Activated CD4-positive, alpha-beta T cell treated with anti-CD3 and anti-CD28 coated beads, Interleukin-2, amount 50 U/mL, for 16 hours (primary cell): ENCODE results near the gene LGALS1.
"Not testable (repeated sequence)": the region's sequence is repeated elsewhere in the genome, so short reads cannot be mapped to it uniquely, and the experiment has no call there.

Experiments used
- DNase-seq: peaks from one replicate; pipeline ENCODE4 v3.0.0-alpha.2; 2020

LGALS1 gene

GRCh38 chr22:37639771-37640590, 35.5 kb upstream of the LGALS1 start:
- no peak for DNase-seq

- no peak for DNase-seq
Observed at GRCh38 chr22:37640591-37641560, 34.6 kb upstream of the LGALS1 start.

- DNase-seq: no peak
Observed at GRCh38 chr22:37641561-37641949, 33.9 kb upstream of the LGALS1 start.

GRCh38 chr22:37643225-37643847, 32.1 kb upstream of the LGALS1 start:
- peak; percentile 88 for DNase-seq

GRCh38 chr22:37647317-37647716, 28.1 kb upstream of the LGALS1 start:
- DNase-seq: no peak

GRCh38 chr22:37647928-37648327, 27.5 kb upstream of the LGALS1 start:
- no peak for DNase-seq

GRCh38 chr22:37650463-37651136, 24.8 kb upstream of the LGALS1 start:
- no peak for DNase-seq

GRCh38 chr22:37654563-37655251, 20.7 kb upstream of the LGALS1 start:
- no peak for DNase-seq

GRCh38 chr22:37655252-37655563, 20.2 kb upstream of the LGALS1 start:
- DNase-seq: no peak

- DNase-seq: not testable (repeated sequence)
Observed at GRCh38 chr22:37656583-37656982, 18.9 kb upstream of the LGALS1 start.

- DNase-seq: no peak
Observed at GRCh38 chr22:37657590-37658132, 17.8 kb upstream of the LGALS1 start.

GRCh38 chr22:37658133-37659065, 17.0 kb upstream of the LGALS1 start, which contains the start of gene PDXP:
PDXP (plus strand) TSS chr22:37658723; CDS start chr22:37658783, 60 bp downstream.
- peak; percentile 99 for DNase-seq

- DNase-seq: no peak
Observed at GRCh38 chr22:37659066-37659896, 16.2 kb upstream of the LGALS1 start.

GRCh38 chr22:37659897-37660708, 15.3 kb upstream of the LGALS1 start:
- DNase-seq: no peak

- DNase-seq: no peak
Observed at GRCh38 chr22:37660709-37661045, 14.8 kb upstream of the LGALS1 start.

GRCh38 chr22:37661160-37661924, 14.1 kb upstream of the LGALS1 start:
- no peak for DNase-seq

GRCh38 chr22:37662039-37662438, 13.4 kb upstream of the LGALS1 start:
- DNase-seq: no peak

- DNase-seq: no peak
Observed at GRCh38 chr22:37663521-37664140, 11.8 kb upstream of the LGALS1 start.
